K562 (cell line): ENCODE measurements around the gene CGREF1. TPM values are rescaled to one million over a fixed set of nuclear protein-coding genes. Genes with fewer than 3 reads are reported as not detected.
A peak's percentile ranks its signal among the peaks of the same experiment; 100 is the strongest.

Source experiments
- ADNP ChIP-seq: fragments of 200-800 bp; sonication (Bioruptor generic); IDR thresholded peaks from 2 replicates; pipeline ENCODE4 v1.6.1; 2016; ENCODE audit warnings: missing genetic modification characterization, missing compliant biosample characterization
- ARNT ChIP-seq, 2 experiments: fragments of 450-650 bp; IDR thresholded peaks; 2 replicates each; pipeline ENCODE4 v1.6.1; 2016; ENCODE audit warnings: mild to moderate bottlenecking in 1 of 2
- ETV1 ChIP-seq: fragments of 450-650 bp; conservative IDR thresholded peaks from 2 replicates; pipeline ENCODE4 v1.6.1; 2016; ENCODE audit warnings: missing genetic modification characterization, control low read depth, low read depth, missing compliant biosample characterization
- FOXK1 ChIP-seq: sonication (generic); formaldehyde crosslinking; IDR thresholded peaks from 2 replicates; pipeline ENCODE4 v1.8.0; 2022; ENCODE audit warnings: missing genetic modification reagents, mild to moderate bottlenecking, borderline replicate concordance
- GABPB1 ChIP-seq: sonication (generic); formaldehyde crosslinking; IDR thresholded peaks from 2 replicates; pipeline ENCODE4 v1.8.0; 2022; ENCODE audit warnings: mild to moderate bottlenecking, missing genetic modification reagents
- HNRNPLL ChIP-seq: fragments of 200-400 bp; formaldehyde crosslinking; IDR thresholded peaks from 2 replicates; pipeline ENCODE4 v1.6.1; 2017; ENCODE audit warnings: low read length, low read depth, mild to moderate bottlenecking; ENCODE audit not compliant: poor library complexity, severe bottlenecking
- LEF1 ChIP-seq: fragments of 450-650 bp; IDR thresholded peaks from 2 replicates; pipeline ENCODE4 v1.6.1; 2016; ENCODE audit warnings: mild to moderate bottlenecking
- MAFK ChIP-seq: IDR thresholded peaks from 2 replicates; pipeline ENCODE4 v1.6.1; 2011; ENCODE audit warnings: low read length, improper control_type of control experiment
- NCOA1 ChIP-seq: fragments of 450-650 bp; IDR thresholded peaks from 2 replicates; pipeline ENCODE4 v1.6.1; 2016; ENCODE audit warnings: low read depth
- NR2C2 ChIP-seq, 2 experiments: fragments of 200-800 bp in 1 of 2; sonication (Bioruptor generic) in 1 of 2; sonication (generic) in 1 of 2; formaldehyde crosslinking in 1 of 2; IDR thresholded peaks; 2 replicates each; pipeline versions ENCODE4 v1.6.1 to v1.8.0; 2016 to 2022; ENCODE audit warnings: mild to moderate bottlenecking in 1 of 2, missing compliant biosample characterization in 1 of 2, missing genetic modification characterization in 1 of 2, missing genetic modification reagents in 1 of 2
- RNF2 ChIP-seq: sonication (generic); IDR thresholded peaks from 2 replicates; pipeline ENCODE4 v1.6.1; 2016
- SIN3A ChIP-seq, 2 experiments: fragments of 150-350 bp in 1 of 2; IDR thresholded peaks; 2 replicates each; pipeline ENCODE4 v1.6.1; 2011 to 2016; ENCODE audit warnings: borderline replicate concordance in 2 of 2, low read depth in 2 of 2, low read length in 2 of 2, mild to moderate bottlenecking in 2 of 2, moderate library complexity in 2 of 2; ENCODE audit not compliant: control insufficient read depth in 1 of 2
- ZBTB8A ChIP-seq: fragments of 450-650 bp; IDR thresholded peaks from 2 replicates; pipeline ENCODE4 v1.6.1; 2018; ENCODE audit warnings: mild to moderate bottlenecking, moderate library complexity; ENCODE audit not compliant: partially characterized antibody
- ZNF280A ChIP-seq: fragments of 450-650 bp; IDR thresholded peaks from 2 replicates; pipeline ENCODE4 v1.6.1; 2018; ENCODE audit warnings: mild to moderate bottlenecking, low read depth; ENCODE audit not compliant: partially characterized antibody
- ZNF778 ChIP-seq: fragments of 450-650 bp; formaldehyde crosslinking; IDR thresholded peaks from 2 replicates; pipeline ENCODE4 v1.4.0; 2020; ENCODE audit warnings: mild to moderate bottlenecking, moderate library complexity
- polyA plus RNA-seq, 8 experiments: library from polyadenylated mRNA; depleted of rRNA in 4 of 8; stranded (reverse) in 5 of 8; unstranded in 3 of 8; fragments of >200 nt; fragmentation: Nextera tagmentation in 2 of 8; fragmentation: Illumina TruSeq in 1 of 8; extraction: Ambion mirVana in 2 of 8; extraction: Trizol in 1 of 8; gene quantifications; 2 replicates each; pipeline versions ENCODE4 v1.2.1 to v1.2.3, GENCODE V29; 2011 to 2014; ENCODE audit warnings: inconsistent platforms in 1 of 8, missing spikeins in 1 of 8
- total RNA-seq, 7 experiments: library from RNA; depleted of rRNA in 6 of 7; stranded (reverse); fragments of >200 nt in 6 of 7; fragmentation: Illumina TruSeq in 2 of 7; extraction: Trizol in 2 of 7; gene quantifications; 2 replicates each; pipeline versions ENCODE4 v1.2.1 to v1.2.3, GENCODE V29; 2011 to 2021; ENCODE audit warnings: low replicate concordance in 1 of 7
- TF ChIP-seq, protein P1 (sequence below): fragments of 450-650 bp; IDR thresholded peaks from 2 replicates; pipeline ENCODE4 v1.6.1; 2017; ENCODE audit warnings: antibody characterized with exemption, mild to moderate bottlenecking
- TF ChIP-seq, protein P2 (sequence below): sonication (generic); formaldehyde crosslinking; IDR thresholded peaks from 2 replicates; pipeline ENCODE4 v1.8.1; 2023; ENCODE audit warnings: mild to moderate bottlenecking, missing genetic modification reagents

The CGREF1 gene
- total and polyA plus RNA-seq, 9 of the 15 experiments (the other 6 are each of a cell fraction or from before 2014, with no cell fraction given) = 0.07 to 0.50 (median 0.37) TPM

- TF ChIP-seq, protein P1, sequence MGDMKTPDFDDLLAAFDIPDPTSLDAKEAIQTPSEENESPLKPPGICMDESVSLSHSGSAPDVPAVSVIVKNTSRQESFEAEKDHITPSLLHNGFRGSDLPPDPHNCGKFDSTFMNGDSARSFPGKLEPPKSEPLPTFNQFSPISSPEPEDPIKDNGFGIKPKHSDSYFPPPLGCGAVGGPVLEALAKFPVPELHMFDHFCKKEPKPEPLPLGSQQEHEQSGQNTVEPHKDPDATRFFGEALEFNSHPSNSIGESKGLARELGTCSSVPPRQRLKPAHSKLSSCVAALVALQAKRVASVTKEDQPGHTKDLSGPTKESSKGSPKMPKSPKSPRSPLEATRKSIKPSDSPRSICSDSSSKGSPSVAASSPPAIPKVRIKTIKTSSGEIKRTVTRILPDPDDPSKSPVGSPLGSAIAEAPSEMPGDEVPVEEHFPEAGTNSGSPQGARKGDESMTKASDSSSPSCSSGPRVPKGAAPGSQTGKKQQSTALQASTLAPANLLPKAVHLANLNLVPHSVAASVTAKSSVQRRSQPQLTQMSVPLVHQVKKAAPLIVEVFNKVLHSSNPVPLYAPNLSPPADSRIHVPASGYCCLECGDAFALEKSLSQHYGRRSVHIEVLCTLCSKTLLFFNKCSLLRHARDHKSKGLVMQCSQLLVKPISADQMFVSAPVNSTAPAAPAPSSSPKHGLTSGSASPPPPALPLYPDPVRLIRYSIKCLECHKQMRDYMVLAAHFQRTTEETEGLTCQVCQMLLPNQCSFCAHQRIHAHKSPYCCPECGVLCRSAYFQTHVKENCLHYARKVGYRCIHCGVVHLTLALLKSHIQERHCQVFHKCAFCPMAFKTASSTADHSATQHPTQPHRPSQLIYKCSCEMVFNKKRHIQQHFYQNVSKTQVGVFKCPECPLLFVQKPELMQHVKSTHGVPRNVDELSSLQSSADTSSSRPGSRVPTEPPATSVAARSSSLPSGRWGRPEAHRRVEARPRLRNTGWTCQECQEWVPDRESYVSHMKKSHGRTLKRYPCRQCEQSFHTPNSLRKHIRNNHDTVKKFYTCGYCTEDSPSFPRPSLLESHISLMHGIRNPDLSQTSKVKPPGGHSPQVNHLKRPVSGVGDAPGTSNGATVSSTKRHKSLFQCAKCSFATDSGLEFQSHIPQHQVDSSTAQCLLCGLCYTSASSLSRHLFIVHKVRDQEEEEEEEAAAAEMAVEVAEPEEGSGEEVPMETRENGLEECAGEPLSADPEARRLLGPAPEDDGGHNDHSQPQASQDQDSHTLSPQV = peak; percentile 91
- peak; percentile 85 for TF ChIP-seq FOXK1 (CRISPR knock-in tag)
- TF ChIP-seq ADNP = peak; percentile 47; the same call in 1 of the 2 replicates
- peak; percentile 45; the same call in 1 of the 2 replicates for TF ChIP-seq LEF1
- peak; percentile 86 for TF ChIP-seq ETV1 (tag)
- TF ChIP-seq RNF2 = peak; percentile 88
- TF ChIP-seq, protein P2, sequence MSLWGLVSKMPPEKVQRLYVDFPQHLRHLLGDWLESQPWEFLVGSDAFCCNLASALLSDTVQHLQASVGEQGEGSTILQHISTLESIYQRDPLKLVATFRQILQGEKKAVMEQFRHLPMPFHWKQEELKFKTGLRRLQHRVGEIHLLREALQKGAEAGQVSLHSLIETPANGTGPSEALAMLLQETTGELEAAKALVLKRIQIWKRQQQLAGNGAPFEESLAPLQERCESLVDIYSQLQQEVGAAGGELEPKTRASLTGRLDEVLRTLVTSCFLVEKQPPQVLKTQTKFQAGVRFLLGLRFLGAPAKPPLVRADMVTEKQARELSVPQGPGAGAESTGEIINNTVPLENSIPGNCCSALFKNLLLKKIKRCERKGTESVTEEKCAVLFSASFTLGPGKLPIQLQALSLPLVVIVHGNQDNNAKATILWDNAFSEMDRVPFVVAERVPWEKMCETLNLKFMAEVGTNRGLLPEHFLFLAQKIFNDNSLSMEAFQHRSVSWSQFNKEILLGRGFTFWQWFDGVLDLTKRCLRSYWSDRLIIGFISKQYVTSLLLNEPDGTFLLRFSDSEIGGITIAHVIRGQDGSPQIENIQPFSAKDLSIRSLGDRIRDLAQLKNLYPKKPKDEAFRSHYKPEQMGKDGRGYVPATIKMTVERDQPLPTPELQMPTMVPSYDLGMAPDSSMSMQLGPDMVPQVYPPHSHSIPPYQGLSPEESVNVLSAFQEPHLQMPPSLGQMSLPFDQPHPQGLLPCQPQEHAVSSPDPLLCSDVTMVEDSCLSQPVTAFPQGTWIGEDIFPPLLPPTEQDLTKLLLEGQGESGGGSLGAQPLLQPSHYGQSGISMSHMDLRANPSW = peak; percentile 77
- TF ChIP-seq GABPB1 = peak; percentile 84
- TF ChIP-seq SIN3A (IDR thresholded peaks at IDR 0.05; ENCODE audit: borderline replicate concordance in 2 of 2, control insufficient read depth in 1 of 2, low read depth in 2 of 2, low read length in 2 of 2) = peak in 1 of 2 experiments; percentile 27; a peak in 1 of 4 replicates
- TF ChIP-seq ZBTB8A = peak; percentile 82
- peak; percentile 71 for TF ChIP-seq HNRNPLL
- no peak for TF ChIP-seq ZNF778 (CRISPR knock-in tag)
- TF ChIP-seq NCOA1 = peak; percentile 57
- no peak for TF ChIP-seq ZNF280A
- TF ChIP-seq MAFK = peak; percentile 47; the same call in 1 of the 2 replicates
- TF ChIP-seq ARNT (IDR thresholded peaks at IDR 0.05) = peak; percentile 87 to 89; a peak in 1 of 4 replicates
- no peak for TF ChIP-seq NR2C2 (CRISPR knock-in tag; IDR thresholded peaks at IDR 0.05)
- TF ChIP-seq NR2C2 (tag; IDR thresholded peaks at IDR 0.05) = peak; percentile 66
Measured at GRCh38 chr2:27050996-27051901, 67.7 kb downstream of the CGREF1 start, which contains the start of gene AGBL5 (continued).
